ENCODE results near the gene LOXL4.

LOXL4 gene

DNA sequence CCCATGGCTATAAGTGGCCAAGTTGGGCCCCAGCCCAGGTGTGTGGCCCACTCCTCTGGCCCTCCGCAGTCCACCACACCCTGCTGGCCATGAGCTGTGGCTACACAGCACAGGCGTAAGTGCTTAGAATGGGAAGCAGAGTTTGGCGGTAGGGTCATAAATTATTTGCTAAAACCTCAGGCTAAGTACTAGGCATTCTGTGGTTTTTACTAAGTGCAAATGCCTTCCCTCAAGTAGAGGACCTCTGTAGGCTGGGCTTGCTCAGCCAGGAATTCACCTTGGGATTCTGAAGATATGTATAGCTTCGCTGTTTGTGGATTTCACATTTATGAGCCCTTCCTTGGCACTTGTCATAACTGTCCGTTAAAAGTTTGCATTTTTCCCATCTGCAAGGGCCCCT is 44.8 kb upstream of the LOXL4 start:
- H3K4me3 Mint-ChIP-seq: no peak overlapping the region
- H3K9me3 Mint-ChIP-seq: no peaks in the 10 kb centered on the region
- no peak for DNase-seq
- peaks cover 16% of the 10 kb centered on the region for H3K27me3 Mint-ChIP-seq (ENCODE audit: low read depth, poor library complexity)
- peaks cover 23% of the 10 kb centered on the region for H3K4me1 Mint-ChIP-seq
- TF ChIP-seq, protein P1, sequence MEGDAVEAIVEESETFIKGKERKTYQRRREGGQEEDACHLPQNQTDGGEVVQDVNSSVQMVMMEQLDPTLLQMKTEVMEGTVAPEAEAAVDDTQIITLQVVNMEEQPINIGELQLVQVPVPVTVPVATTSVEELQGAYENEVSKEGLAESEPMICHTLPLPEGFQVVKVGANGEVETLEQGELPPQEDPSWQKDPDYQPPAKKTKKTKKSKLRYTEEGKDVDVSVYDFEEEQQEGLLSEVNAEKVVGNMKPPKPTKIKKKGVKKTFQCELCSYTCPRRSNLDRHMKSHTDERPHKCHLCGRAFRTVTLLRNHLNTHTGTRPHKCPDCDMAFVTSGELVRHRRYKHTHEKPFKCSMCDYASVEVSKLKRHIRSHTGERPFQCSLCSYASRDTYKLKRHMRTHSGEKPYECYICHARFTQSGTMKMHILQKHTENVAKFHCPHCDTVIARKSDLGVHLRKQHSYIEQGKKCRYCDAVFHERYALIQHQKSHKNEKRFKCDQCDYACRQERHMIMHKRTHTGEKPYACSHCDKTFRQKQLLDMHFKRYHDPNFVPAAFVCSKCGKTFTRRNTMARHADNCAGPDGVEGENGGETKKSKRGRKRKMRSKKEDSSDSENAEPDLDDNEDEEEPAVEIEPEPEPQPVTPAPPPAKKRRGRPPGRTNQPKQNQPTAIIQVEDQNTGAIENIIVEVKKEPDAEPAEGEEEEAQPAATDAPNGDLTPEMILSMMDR (IDR thresholded peaks at IDR 0.05): no peak
- H3K27ac Mint-ChIP-seq: no peak overlapping the region
- H3K36me3 Mint-ChIP-seq (ENCODE audit: low read depth): no peaks in the 10 kb centered on the region

DNA sequence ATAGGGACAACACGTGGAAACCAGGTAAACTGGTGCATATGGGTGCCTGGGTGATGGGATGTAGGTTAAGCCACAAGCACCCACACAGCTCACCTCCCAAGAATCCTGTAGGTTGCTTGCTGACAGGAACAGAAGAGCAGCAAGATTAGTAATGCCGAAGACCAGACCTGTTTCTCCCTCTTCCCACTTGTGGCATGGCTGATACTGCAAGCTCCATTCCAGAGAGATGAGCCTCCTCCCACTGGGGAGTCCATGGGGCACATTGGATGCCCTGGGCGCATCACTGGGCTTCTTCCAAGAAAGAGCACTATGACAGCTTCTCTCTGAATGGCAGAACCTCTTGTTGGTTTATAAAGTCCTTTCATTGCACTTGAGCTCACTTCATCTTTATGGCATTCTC is 44.4 kb upstream of the LOXL4 start:
- peaks cover 15% of the 10 kb centered on the region for H3K27me3 Mint-ChIP-seq (ENCODE audit: low read depth, poor library complexity)
- H3K4me1 Mint-ChIP-seq: peaks cover 24% of the 10 kb centered on the region
- no peaks in the 10 kb centered on the region for H3K36me3 Mint-ChIP-seq (ENCODE audit: low read depth)
- TF ChIP-seq, protein P1 (IDR thresholded peaks at IDR 0.05): no peak
- H3K27ac Mint-ChIP-seq: no peak overlapping the region
- DNase-seq: no peak
- H3K9me3 Mint-ChIP-seq: no peaks in the 10 kb centered on the region
- no peak overlapping the region for H3K4me3 Mint-ChIP-seq

DNA sequence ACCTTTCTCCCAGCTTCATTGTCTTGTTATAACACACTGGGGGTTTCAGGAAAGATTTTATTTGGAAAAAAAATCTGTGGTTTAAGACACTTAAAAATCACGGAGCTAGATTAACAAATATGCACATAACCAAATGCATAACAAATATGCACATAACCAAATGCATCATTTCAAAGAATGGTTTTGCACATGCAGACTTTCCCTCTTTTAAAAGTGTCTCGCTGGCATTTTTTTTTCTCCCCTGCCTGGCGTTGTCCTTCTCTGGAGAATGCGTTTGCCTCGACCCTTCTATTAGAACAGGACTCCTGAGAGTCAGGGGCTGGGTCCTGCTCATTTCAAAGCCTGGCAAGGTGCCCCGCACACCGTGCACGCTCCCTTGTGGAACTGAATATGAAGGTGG is 42.7 kb upstream of the LOXL4 start:
- peaks cover 9% of the 10 kb centered on the region for H3K9me3 Mint-ChIP-seq
- no peak for DNase-seq
- H3K36me3 Mint-ChIP-seq (ENCODE audit: low read depth): no peaks in the 10 kb centered on the region
- no peak overlapping the region for H3K27ac Mint-ChIP-seq
- no peak overlapping the region for H3K4me3 Mint-ChIP-seq
- H3K27me3 Mint-ChIP-seq (ENCODE audit: low read depth, poor library complexity): peaks cover 11% of the 10 kb centered on the region
- H3K4me1 Mint-ChIP-seq: peaks cover 24% of the 10 kb centered on the region
- TF ChIP-seq, protein P1 (IDR thresholded peaks at IDR 0.05): no peak

DNA sequence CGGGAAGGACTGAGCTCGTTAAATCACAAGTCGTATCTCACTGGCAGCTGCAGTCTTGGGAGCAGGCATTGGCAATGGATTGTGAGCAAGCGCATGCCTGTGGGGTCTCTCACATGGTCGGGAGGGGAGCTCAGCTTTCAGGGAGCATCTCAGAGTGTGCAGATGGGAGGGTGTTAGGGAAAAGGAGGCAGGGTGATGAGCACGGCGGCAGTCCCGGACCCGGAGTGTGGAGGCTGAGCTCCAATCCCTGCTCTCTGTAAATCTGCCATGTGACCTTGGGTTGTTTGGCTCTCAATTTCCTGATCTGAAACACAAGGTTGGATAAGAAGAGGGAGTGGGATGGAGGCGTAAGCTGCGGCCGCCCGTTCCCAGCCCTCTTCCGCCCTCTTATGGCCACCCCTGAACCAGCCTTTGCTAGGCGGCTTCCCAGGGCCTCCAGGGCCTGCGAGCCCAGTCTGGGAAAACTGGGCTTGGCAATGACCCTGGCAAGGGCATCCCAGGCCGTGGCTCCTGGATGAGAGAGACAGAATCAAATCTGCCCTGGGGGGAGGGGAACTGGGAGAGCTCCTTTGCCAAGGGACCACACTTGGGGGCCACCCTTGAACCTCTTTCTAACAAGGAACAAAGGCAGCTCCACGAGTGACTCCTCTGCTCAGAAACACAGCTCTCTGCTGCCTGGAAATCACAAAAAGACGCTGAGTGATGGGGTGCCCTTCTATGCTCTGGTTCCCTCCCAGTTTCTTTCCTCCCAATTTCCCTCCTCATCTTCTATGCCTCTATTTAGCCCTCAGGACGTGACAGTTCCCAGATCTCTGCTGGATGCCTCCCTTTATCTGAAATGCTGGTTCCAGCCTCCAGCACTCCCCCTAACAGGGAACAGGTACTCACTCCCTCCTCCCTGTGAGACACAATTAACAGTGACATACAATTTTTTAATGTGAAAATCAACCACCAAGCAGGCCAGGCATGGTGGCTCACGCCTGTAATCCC is 41.7 kb upstream of the LOXL4 start:
- DNase-seq: peak; percentile 81
- H3K4me3 Mint-ChIP-seq: peak overlapping the region; percentile 65
- TF ChIP-seq, protein P1 (IDR thresholded peaks at IDR 0.05): peak; percentile 80
- H3K9me3 Mint-ChIP-seq: peaks cover 9% of the 10 kb centered on the region
- no peak overlapping the region for H3K27ac Mint-ChIP-seq
- H3K27me3 Mint-ChIP-seq (ENCODE audit: low read depth, poor library complexity): peaks cover 14% of the 10 kb centered on the region
- H3K4me1 Mint-ChIP-seq: peaks cover 24% of the 10 kb centered on the region
- no peaks in the 10 kb centered on the region for H3K36me3 Mint-ChIP-seq (ENCODE audit: low read depth)

DNA sequence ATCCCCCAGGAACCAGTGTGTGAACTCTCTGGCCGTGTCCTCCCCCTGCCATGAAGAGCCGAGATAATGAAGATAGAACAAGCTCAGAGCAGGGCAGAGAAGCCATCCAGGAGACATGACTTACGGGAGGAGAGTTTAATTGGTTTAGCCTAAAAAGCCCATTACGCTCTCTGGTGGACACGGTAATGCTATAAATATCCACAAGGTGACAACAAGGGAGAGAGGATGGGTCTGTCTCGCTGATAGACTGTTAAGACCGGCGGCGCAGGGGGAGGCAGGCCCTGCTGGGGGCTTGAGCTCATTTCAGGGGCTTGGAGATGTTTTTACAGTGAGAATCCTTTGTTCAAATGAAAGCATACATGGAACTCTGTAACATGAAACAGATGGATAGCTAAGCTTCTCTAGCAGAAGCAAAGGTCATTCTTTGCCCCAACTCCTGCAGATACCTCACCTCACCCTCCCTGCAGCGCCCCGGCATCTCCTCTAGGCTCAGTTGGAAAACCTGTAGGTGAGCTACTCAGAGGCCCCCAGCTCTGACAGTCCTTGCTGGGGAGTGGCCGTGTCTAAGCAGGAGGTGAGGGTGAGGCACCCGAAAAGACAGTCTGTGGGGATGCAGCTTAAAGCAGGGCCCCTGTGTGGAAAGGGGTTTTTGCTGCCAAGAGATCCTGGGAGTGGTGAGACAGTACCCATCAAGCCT is 40.8 kb upstream of the LOXL4 start:
- peak overlapping the region; percentile 65 for H3K4me3 Mint-ChIP-seq
- TF ChIP-seq, protein P1 (IDR thresholded peaks at IDR 0.05): peak; percentile 30
- peak overlapping the region; percentile 60 for H3K27ac Mint-ChIP-seq
- H3K27me3 Mint-ChIP-seq (ENCODE audit: low read depth, poor library complexity): peaks cover 14% of the 10 kb centered on the region
- peaks cover 9% of the 10 kb centered on the region for H3K9me3 Mint-ChIP-seq
- H3K36me3 Mint-ChIP-seq (ENCODE audit: low read depth): no peaks in the 10 kb centered on the region
- H3K4me1 Mint-ChIP-seq: peaks cover 24% of the 10 kb centered on the region
- DNase-seq: peak; percentile 36

All from nephron progenitor cell (in vitro differentiated cells).